LNCAP (cell line): ENCODE data around the gene GPATCH4.

Experiments used
- CTCF ChIP-seq: fragments of 450-650 bp; IDR thresholded peaks from 2 replicates; pipeline ENCODE4 v1.5.1; 2017; ENCODE audit warnings: mild to moderate bottlenecking

The GPATCH4 gene

GRCh38 chr1:156644146-156644545 lies 42.9 kb upstream of the GPATCH4 start:
- TF ChIP-seq CTCF, result no peak

GRCh38 chr1:156643778-156644092 lies 42.5 kb upstream of the GPATCH4 start:
- TF ChIP-seq CTCF, result no peak

- TF ChIP-seq CTCF, result no peak
These were observed 41.9 kb upstream of the GPATCH4 start for GRCh38 chr1:156643049-156643777.

- no peak for TF ChIP-seq CTCF
These were observed 41.2 kb upstream of the GPATCH4 start for GRCh38 chr1:156642265-156643048.

- no peak for TF ChIP-seq CTCF
These were observed 40.5 kb upstream of the GPATCH4 start, which contains the start of gene BCAN for GRCh38 chr1:156641761-156642264. Gene BCAN (plus strand): TSS chr1:156642117. CDS start chr1:156646055, 3,938 bp downstream.

GRCh38 chr1:156640842-156641706 lies 39.8 kb upstream of the GPATCH4 start:
- no peak for TF ChIP-seq CTCF

GRCh38 chr1:156639601-156640101 lies 38.4 kb upstream of the GPATCH4 start:
- no peak for TF ChIP-seq CTCF
